Measurements from ENCODE around the gene IQGAP2.

DNA sequence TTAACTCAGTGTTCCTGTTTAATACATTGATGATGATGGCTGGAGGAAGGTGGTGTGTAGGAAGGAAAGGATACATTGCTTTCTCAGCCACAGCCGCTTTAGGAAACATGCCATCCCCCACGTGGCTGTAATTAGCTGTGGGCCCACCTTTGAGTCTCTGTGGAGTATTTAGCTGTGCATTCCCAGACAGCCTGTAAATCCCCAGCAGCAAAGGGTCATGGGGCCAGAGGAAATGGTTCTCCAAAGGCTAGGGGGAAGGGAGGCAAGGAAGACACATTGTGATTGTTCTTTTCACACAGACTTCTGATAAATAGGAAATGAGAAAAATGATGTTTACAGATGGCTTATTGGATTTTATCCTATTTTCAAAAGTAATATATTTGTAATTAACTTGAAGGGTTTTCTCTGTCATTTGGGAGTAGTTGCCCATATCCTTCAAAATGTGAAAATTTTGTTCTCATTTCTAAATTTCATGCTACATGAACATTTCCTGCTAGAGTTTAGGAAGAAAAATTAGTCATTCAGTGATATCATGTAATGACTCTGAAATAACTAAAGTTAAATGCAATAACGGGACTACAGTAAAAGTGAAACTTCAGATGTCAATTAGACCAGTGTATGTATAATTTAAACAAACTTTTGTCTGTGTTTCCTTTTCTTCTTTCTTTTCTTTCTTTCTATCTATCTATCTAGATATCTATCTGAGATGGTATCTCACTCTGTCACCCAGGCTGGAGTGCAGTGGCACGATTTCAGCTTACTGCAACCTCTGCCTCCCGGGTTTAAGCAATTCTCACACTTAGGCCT, 288.6 kb downstream of the IQGAP2 start:
- TF ChIP-seq GATA2 (IDR thresholded peaks at IDR 0.05; ENCODE audit: low read depth, low read length) (no peak), GATA3 (IDR thresholded peaks at IDR 0.05; ENCODE audit: low read depth, low read length) (no peak)

Measured in SH-SY5Y (cell line).